ENCODE measurements around the gene THOC1. TPM values are rescaled to one million over a fixed set of nuclear protein-coding genes. Genes with fewer than 3 reads are reported as not detected.

The THOC1 gene
- total RNA-seq, 1 experiment from 2014 or later, result 74.5 TPM

GRCh38 chr18:297936-298335 is 30.1 kb upstream of the THOC1 start:
- no peak overlapping the region for H2BK15ac ChIP-seq (ENCODE audit: low read depth, low read length)
- H3K4ac ChIP-seq (ENCODE audit: low read depth, low read length), result no peak overlapping the region
- no peak overlapping the region for H3K27ac Mint-ChIP-seq
- H4K91ac ChIP-seq (ENCODE audit: insufficient read length, low read depth, low read length), result no peak overlapping the region
- DNase-seq, result no peak
- H2AFZ ChIP-seq (ENCODE audit: low read length), result no peak overlapping the region
- H3K79me2 ChIP-seq (ENCODE audit: insufficient read depth, low read length), result no peaks in the 10 kb centered on the region
- peaks cover 3 to 4% of the 10 kb centered on the region in 2 experiments; a peak in 3 of 5 replicates for H3K9me3 Mint-ChIP-seq
- H3K14ac ChIP-seq (ENCODE audit: insufficient read depth, low read length), result no peak overlapping the region
- H3K23me2 ChIP-seq (ENCODE audit: insufficient read length, low read depth, low read length, poor library complexity, severe bottlenecking), result no peaks in the 10 kb centered on the region
- no peaks in the 10 kb centered on the region for H3K9me3 ChIP-seq (ENCODE audit: control insufficient read depth, low read depth, low read length)
- H3K23ac ChIP-seq (ENCODE audit: insufficient read length, low read depth, low read length), result no peak overlapping the region
- no peak overlapping the region for H2AK5ac ChIP-seq (ENCODE audit: insufficient read length, low read length)
- no peak overlapping the region for H3K9ac ChIP-seq (ENCODE audit: extremely low read depth, insufficient read length, low read length)
- H3K27ac ChIP-seq (ENCODE audit: insufficient read length, low read depth, low read length), result no peak overlapping the region
- H4K5ac ChIP-seq (ENCODE audit: insufficient read length, low read depth, low read length), result no peak overlapping the region
- no peaks in the 10 kb centered on the region for H3K27me3 ChIP-seq (ENCODE audit: insufficient read depth, low read length)
- H3K56ac ChIP-seq (ENCODE audit: insufficient read length, low read depth, low read length), result no peak overlapping the region
- H2BK12ac ChIP-seq (ENCODE audit: insufficient read length, low read depth, low read length), result no peak overlapping the region
- no peaks in the 10 kb centered on the region for H3K79me1 ChIP-seq (ENCODE audit: insufficient read depth, low read depth, low read length, poor library complexity, severe bottlenecking)
- H3K27me3 Mint-ChIP-seq (ENCODE audit: low read depth), result peaks cover 2% of the 10 kb centered on the region; the same call in 1 of the 2 replicates
- 0 out of 4 replicates have a peak, but pooled peaks cover 0 to 2% of the 10 kb centered on the region in 2 experiments for H3K4me1 Mint-ChIP-seq
- H3T11ph ChIP-seq (ENCODE audit: low read length), result no peak overlapping the region
- H3K4me3 Mint-ChIP-seq, result no peak overlapping the region
- no peaks in the 10 kb centered on the region for H3K36me3 Mint-ChIP-seq (ENCODE audit: insufficient read depth in 1 of 3, low read depth in 3 of 3)
- no peak overlapping the region for H2BK5ac ChIP-seq (ENCODE audit: insufficient read length, low read length)
- H2BK20ac ChIP-seq (ENCODE audit: low read depth, low read length, poor library complexity, severe bottlenecking), result no peak overlapping the region
- no peak overlapping the region for H3K18ac ChIP-seq (ENCODE audit: insufficient read length, low read depth, low read length)
- H4K20me1 ChIP-seq (ENCODE audit: control insufficient read depth, insufficient read depth, insufficient read length), result no peaks in the 10 kb centered on the region
- no peak overlapping the region for H4K8ac ChIP-seq (replicated peaks; ENCODE audit: insufficient read length, low read depth, low read length)
- no CpG with 5 or more reads among the region's 2 CpGs for WGBS (ENCODE audit: extremely low coverage, insufficient read length, low lambda C conversion rate)
- H2BK120ac ChIP-seq (ENCODE audit: low read depth, low read length, poor library complexity, severe bottlenecking), result no peak overlapping the region
- H3K4me1 ChIP-seq (ENCODE audit: insufficient read depth, low read length), result no peaks in the 10 kb centered on the region; the same call in 1 of the 2 replicates
- no peak overlapping the region for H3K4me2 ChIP-seq (ENCODE audit: insufficient read depth, insufficient read length, low read length)
- TF ChIP-seq, protein P1, sequence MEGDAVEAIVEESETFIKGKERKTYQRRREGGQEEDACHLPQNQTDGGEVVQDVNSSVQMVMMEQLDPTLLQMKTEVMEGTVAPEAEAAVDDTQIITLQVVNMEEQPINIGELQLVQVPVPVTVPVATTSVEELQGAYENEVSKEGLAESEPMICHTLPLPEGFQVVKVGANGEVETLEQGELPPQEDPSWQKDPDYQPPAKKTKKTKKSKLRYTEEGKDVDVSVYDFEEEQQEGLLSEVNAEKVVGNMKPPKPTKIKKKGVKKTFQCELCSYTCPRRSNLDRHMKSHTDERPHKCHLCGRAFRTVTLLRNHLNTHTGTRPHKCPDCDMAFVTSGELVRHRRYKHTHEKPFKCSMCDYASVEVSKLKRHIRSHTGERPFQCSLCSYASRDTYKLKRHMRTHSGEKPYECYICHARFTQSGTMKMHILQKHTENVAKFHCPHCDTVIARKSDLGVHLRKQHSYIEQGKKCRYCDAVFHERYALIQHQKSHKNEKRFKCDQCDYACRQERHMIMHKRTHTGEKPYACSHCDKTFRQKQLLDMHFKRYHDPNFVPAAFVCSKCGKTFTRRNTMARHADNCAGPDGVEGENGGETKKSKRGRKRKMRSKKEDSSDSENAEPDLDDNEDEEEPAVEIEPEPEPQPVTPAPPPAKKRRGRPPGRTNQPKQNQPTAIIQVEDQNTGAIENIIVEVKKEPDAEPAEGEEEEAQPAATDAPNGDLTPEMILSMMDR (conservative IDR thresholded peaks at IDR 0.05), result no peak

Measured in H9 (cell line).